PC-3 (cell line): ENCODE data around the gene MCOLN2. TPM values are rescaled to one million over a fixed set of nuclear protein-coding genes. Genes with fewer than 3 reads are reported as not detected.

Experiments used
- ATAC-seq: fragments of 200-7000 bp; cut with Tn5 transposase; 2 replicates; pipeline ENCODE4 v1.9.1; 2020; ENCODE audit warnings: mild to moderate bottlenecking, moderate library complexity
- BruUV-seq: library from RNA; stranded (reverse); fragments of 400-500 nt; replicated peaks from 2 replicates; lab custom pipeline; 2021; lab: Mats Ljungman, UMichigan
- CTCF ChIA-PET: fragments of 300-600 bp; sonication (Branson Sonifier 250); formaldehyde crosslinking; loops from one replicate; lab custom pipeline; 2022; ENCODE audit warnings: antibody characterized with exemption; lab: Charles Lee
- POLR2A ChIA-PET: fragments of 300-600 bp; sonication (Branson Sonifier 250); formaldehyde crosslinking; loops from one replicate; lab custom pipeline; 2022; ENCODE audit warnings: antibody characterized with exemption; ENCODE audit not compliant: unreplicated experiment; lab: Charles Lee
- DNase-seq: peaks from one replicate; pipeline ENCODE4 v3.0.0-alpha.2; 2015
- H2AFZ ChIP-seq: fragments of 300-600 bp; sonication (generic); 2 replicates; pipeline ENCODE4 v1.6.0; 2016; ENCODE audit warnings: antibody characterized with exemption, low read length
- H3F3A ChIP-seq: fragments of 300-600 bp; sonication (generic); one replicate; pipeline ENCODE4 v1.6.0; 2017; ENCODE audit warnings: antibody characterized with exemption, low read length, control low read depth, mild to moderate bottlenecking; ENCODE audit not compliant: unreplicated experiment
- H3K27ac ChIP-seq: fragments of 300-600 bp; sonication (generic); 2 replicates; pipeline ENCODE4 v1.5.1; 2016; ENCODE audit warnings: mild to moderate bottlenecking, low read length
- H3K27me3 ChIP-seq: fragments of 300-600 bp; sonication (generic); 2 replicates; pipeline ENCODE4 v1.6.1; 2016; ENCODE audit warnings: low read length, mixed read lengths
- H3K36me3 ChIP-seq: fragments of 300-600 bp; sonication (generic); 2 replicates; pipeline ENCODE4 v1.6.1; 2016; ENCODE audit warnings: low read depth, mixed run types, low read length, mixed read lengths
- H3K4me1 ChIP-seq: fragments of 300-600 bp; sonication (generic); 2 replicates; pipeline ENCODE4 v1.5.1; 2016; ENCODE audit warnings: low read length; ENCODE audit not compliant: insufficient read depth
- H3K4me2 ChIP-seq: fragments of 300-600 bp; sonication (generic); 2 replicates; pipeline ENCODE4 v1.6.0; 2016; ENCODE audit warnings: low read length
- H3K4me3 ChIP-seq: fragments of 300-600 bp; sonication (generic); 2 replicates; pipeline ENCODE4 v1.5.1; 2016; ENCODE audit warnings: mild to moderate bottlenecking, low read length, mixed read lengths
- H3K79me2 ChIP-seq: fragments of 300-600 bp; sonication (generic); 2 replicates; pipeline ENCODE4 v1.6.1; 2017; ENCODE audit warnings: low read length, mixed read lengths
- H3K9ac ChIP-seq: fragments of 300-600 bp; sonication (generic); 2 replicates; pipeline ENCODE4 v1.6.0; 2016; ENCODE audit warnings: mild to moderate bottlenecking, low read length
- H3K9me2 ChIP-seq: fragments of 300-600 bp; sonication (generic); replicated peaks from 2 replicates; pipeline ENCODE4 v1.6.1; 2016; ENCODE audit warnings: mixed run types, low read length, mixed read lengths
- H3K9me3 ChIP-seq: fragments of 300-600 bp; sonication (generic); 2 replicates; pipeline ENCODE4 v1.6.1; 2016; ENCODE audit warnings: low read length, mixed read lengths
- H4K20me1 ChIP-seq: fragments of 300-600 bp; sonication (generic); 2 replicates; pipeline ENCODE4 v1.6.1; 2016; ENCODE audit warnings: low read length, mixed read lengths
- EZH2 ChIP-seq: fragments of 300-600 bp; sonication (generic); IDR thresholded peaks from one replicate; pipeline ENCODE4 v1.6.1; 2017; ENCODE audit warnings: antibody characterized with exemption, mild to moderate bottlenecking, low read length; ENCODE audit not compliant: unreplicated experiment
- EZH2phosphoT487 ChIP-seq: fragments of 300-600 bp; sonication (generic); IDR thresholded peaks from 2 replicates; pipeline ENCODE4 v1.6.1; 2018; ENCODE audit warnings: mild to moderate bottlenecking, antibody characterized with exemption, low read length, borderline replicate concordance
- intact Hi-C: fragments of 100-400 bp; cut with micrococcal nuclease; formaldehyde crosslinking; loops from 2 replicates; pipeline ENCODE4 v1.9.0; 2023
- total RNA-seq: library from RNA; depleted of rRNA; stranded (reverse); fragments of >200 nt; gene quantifications from 2 replicates; pipeline ENCODE4 v1.2.3, GENCODE V29; 2014
- TF ChIP-seq, protein P1 (sequence below): fragments of 300-600 bp; sonication (generic); conservative IDR thresholded peaks from 2 replicates; pipeline ENCODE4 v1.5.1; 2017; ENCODE audit warnings: antibody characterized with exemption, low read depth, mild to moderate bottlenecking, low read length

MCOLN2 gene
- total RNA-seq, 1 experiment from 2014 or later = 24.6 TPM

DNA sequence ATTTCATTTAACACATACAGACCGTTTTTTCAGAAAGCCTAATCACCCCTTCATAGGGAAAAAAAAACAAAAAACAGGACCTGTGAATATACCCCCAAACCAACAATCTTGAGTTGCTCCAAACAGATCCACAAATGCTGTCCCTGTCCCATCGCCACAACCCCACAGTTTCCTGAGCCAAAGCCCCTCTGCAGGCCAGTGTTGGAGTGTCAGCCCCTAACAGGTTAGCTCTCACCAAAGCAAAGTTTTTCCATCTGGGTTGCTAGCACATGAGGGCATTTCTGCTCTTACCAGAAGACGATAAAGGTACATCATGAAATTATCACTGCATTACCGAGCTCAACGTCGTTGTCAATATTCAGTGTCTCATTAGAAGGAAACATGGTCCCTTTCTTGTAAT, 40.8 kb downstream of the MCOLN2 start:
- TF ChIP-seq, protein P1, sequence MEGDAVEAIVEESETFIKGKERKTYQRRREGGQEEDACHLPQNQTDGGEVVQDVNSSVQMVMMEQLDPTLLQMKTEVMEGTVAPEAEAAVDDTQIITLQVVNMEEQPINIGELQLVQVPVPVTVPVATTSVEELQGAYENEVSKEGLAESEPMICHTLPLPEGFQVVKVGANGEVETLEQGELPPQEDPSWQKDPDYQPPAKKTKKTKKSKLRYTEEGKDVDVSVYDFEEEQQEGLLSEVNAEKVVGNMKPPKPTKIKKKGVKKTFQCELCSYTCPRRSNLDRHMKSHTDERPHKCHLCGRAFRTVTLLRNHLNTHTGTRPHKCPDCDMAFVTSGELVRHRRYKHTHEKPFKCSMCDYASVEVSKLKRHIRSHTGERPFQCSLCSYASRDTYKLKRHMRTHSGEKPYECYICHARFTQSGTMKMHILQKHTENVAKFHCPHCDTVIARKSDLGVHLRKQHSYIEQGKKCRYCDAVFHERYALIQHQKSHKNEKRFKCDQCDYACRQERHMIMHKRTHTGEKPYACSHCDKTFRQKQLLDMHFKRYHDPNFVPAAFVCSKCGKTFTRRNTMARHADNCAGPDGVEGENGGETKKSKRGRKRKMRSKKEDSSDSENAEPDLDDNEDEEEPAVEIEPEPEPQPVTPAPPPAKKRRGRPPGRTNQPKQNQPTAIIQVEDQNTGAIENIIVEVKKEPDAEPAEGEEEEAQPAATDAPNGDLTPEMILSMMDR = no peak
- TF ChIP-seq EZH2phosphoT487 (no peak), EZH2 (no peak)
- no peak overlapping the region for H3K4me2 ChIP-seq
- no peaks in the 10 kb centered on the region for H3K36me3 ChIP-seq
- H2AFZ ChIP-seq = no peak overlapping the region
- H3F3A ChIP-seq = no peaks in the 10 kb centered on the region
- no TSS peak for BruUV-seq
- H3K4me1 ChIP-seq = no peaks in the 10 kb centered on the region; the same call in 1 of the 2 replicates
- H3K27me3 ChIP-seq = no peaks in the 10 kb centered on the region
- no peaks in the 10 kb centered on the region for H3K79me2 ChIP-seq
- ChIA-PET POLR2A (no interaction called here), CTCF (no interaction called here)
- no peaks in the 10 kb centered on the region for H4K20me1 ChIP-seq
- no peak overlapping the region for H3K27ac ChIP-seq
- intact Hi-C loops = no loop called here
- ATAC-seq (no peak), DNase-seq (no peak)
- no peak overlapping the region for H3K4me3 ChIP-seq
- H3K9me2 ChIP-seq = no peaks in the 10 kb centered on the region
- no peaks in the 10 kb centered on the region for H3K9me3 ChIP-seq
- H3K9ac ChIP-seq = no peak overlapping the region

DNA sequence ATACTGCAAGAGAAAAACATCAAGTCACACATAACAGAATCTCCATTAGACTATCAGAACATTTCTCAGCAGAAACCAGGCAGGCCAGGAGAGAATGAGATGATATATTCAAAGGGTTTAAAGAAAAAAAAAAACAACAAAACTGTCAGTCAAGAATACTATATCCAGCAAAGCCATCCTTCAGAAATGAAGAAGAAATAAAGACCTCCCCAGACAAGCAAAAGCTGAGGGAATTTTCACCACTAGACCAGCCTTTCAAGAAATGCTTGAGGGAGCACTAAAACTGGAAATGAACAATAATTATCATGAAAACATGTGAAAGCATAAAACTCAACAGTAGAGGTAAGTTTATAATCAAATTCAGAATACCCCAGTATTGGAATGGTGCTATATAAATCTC, 47.2 kb downstream of the MCOLN2 start:
- Histone ChIP-seq H3K4me1 (peaks cover 16% of the 10 kb centered on the region), H3K36me3 (no peaks in the 10 kb centered on the region; the same call in 1 of the 2 replicates), H3K9me2 (no peaks in the 10 kb centered on the region), H3K4me3 (no peak overlapping the region), H4K20me1 (no peaks in the 10 kb centered on the region), H3K4me2 (no peak overlapping the region), H3K27me3 (no peaks in the 10 kb centered on the region), H3K9ac (no peak overlapping the region), H3K79me2 (no peaks in the 10 kb centered on the region), H2AFZ (no peak overlapping the region), H3K27ac (no peak overlapping the region), H3F3A (no peaks in the 10 kb centered on the region), H3K9me3 (no peaks in the 10 kb centered on the region)
- no TSS peak for BruUV-seq
- CTCF ChIA-PET = no interaction called here
- POLR2A ChIA-PET = no interaction called here
- ATAC-seq = no peak
- intact Hi-C loops = loop anchor here (10.0 kb wide), 1 partner anchor 155 kb away; no protein-coding TSS in a partner anchor
- no peak for DNase-seq
- TF ChIP-seq, protein P1 = no peak
- TF ChIP-seq EZH2 (no peak), EZH2phosphoT487 (no peak)

DNA sequence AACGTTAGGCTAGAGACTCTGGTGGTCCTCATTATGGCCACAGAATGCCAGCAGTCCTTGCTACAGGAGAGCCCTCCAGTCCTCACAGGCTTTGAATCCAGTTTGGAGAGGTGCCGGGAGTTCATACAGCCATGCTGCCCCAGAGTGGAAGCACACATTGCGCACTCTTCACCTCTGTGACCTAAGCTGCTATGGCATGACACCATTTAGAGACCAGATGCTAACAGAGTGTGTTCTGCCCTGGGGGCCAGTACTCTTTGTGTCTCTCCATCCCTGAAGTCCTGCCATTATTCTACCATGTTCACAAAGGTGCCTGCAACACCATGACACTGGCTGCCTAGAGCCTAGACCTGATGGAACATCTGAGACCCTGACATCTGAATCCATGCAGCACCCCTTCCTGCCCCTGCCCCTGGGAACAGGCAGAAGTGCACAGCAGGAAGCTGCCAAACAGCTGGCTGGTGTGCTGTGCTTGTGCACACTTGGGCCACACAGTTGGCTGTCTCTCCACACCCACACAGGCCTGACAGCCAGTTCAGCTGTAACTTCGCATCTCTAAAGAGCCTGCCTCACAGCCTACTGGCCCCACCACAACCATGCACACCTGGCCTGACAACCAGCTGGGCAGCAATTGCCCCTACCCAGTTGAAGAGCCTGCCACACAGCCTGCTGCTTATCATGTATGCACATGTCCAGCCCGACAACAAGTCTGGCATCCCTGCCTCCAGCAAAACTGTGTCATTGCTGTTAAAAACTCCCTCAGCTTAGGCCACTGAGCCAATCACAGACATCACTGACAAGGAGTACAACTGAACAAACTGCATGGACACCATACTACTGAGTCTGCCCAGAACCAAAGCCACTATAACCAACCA, 49.1 kb downstream of the MCOLN2 start:
- Histone ChIP-seq H3K9me2 (no peaks in the 10 kb centered on the region), H3K36me3 (no peaks in the 10 kb centered on the region; the same call in 1 of the 2 replicates), H3K9ac (no peak overlapping the region), H3K4me1 (peaks cover 16% of the 10 kb centered on the region), H3F3A (no peaks in the 10 kb centered on the region), H2AFZ (no peak overlapping the region), H3K4me3 (no peak overlapping the region), H3K9me3 (no peaks in the 10 kb centered on the region), H4K20me1 (no peaks in the 10 kb centered on the region), H3K4me2 (no peak overlapping the region), H3K27ac (no peak overlapping the region), H3K79me2 (no peaks in the 10 kb centered on the region), H3K27me3 (no peaks in the 10 kb centered on the region)
- ATAC-seq = no peak
- CTCF ChIA-PET = no interaction called here
- no peak for DNase-seq
- intact Hi-C loops = loop anchor here (10.0 kb wide), 1 partner anchor 157 kb away; no protein-coding TSS in a partner anchor
- POLR2A ChIA-PET = no interaction called here
- no TSS peak for BruUV-seq
- TF ChIP-seq EZH2 (no peak), EZH2phosphoT487 (no peak)
- TF ChIP-seq, protein P1 = no peak
